ENCODE data around the gene PEF1.
A peak's percentile ranks its signal among the peaks of the same experiment; 100 is the strongest.

PEF1 gene

DNA sequence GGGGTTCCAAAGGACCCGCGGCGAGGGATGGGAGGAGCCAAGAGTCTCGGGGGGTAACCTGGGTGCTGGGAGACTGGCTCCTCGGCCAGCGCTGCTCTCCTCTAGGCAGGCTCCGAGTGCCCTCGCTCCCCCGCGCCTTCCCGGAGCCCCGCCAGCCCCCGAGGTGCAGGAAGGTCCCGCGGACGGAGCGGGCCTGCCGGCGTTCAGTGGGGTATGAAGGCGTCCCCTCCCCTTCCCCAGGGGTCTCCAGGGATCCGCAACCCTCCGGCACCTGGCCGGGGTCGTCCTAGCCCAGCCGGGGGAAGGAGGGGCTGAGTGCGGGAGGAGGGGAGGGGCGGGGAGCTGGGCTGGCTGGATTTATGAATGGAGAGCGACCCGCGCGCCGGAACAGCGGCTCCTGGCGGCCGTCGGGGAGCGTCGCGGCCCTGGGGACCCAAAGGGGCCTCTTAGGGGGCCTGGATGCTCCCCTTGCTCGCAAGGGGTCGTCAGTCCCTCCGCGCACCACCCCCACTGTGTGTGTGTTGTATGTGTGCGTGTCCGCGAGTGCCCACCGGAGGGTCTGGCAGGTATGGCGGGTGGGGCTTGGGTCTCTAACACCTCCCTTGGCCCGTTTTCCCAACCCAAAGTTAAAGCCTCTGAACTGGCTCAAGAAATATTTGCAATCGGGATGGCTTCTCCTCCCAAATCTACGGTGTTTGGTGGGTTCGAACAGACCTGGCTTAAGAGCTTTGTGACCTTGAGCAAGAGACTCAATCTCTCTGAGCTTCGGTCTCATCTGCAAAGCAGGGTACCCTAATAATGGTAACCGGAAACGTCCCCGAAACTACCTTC lies 26.5 kb downstream of the PEF1 start:
- no peaks in the 10 kb centered on the region; the same call in none of the 2 replicates for H3K27me3 ChIP-seq (replicated peaks; ENCODE audit: control insufficient read depth, insufficient read depth, low read length)
- peak; percentile 63 for DNase-seq (ENCODE audit: extremely low read depth, insufficient read length)
- TF ChIP-seq, protein P1, sequence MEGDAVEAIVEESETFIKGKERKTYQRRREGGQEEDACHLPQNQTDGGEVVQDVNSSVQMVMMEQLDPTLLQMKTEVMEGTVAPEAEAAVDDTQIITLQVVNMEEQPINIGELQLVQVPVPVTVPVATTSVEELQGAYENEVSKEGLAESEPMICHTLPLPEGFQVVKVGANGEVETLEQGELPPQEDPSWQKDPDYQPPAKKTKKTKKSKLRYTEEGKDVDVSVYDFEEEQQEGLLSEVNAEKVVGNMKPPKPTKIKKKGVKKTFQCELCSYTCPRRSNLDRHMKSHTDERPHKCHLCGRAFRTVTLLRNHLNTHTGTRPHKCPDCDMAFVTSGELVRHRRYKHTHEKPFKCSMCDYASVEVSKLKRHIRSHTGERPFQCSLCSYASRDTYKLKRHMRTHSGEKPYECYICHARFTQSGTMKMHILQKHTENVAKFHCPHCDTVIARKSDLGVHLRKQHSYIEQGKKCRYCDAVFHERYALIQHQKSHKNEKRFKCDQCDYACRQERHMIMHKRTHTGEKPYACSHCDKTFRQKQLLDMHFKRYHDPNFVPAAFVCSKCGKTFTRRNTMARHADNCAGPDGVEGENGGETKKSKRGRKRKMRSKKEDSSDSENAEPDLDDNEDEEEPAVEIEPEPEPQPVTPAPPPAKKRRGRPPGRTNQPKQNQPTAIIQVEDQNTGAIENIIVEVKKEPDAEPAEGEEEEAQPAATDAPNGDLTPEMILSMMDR (IDR thresholded peaks at IDR 0.05; ENCODE audit: insufficient read depth, low read length, poor library complexity, severe bottlenecking): peak; percentile 96
- no peaks in the 10 kb centered on the region for H3K36me3 ChIP-seq (ENCODE audit: control insufficient read depth, insufficient read depth, low read length)
- peak overlapping the region; percentile 42 for H3K4me3 ChIP-seq (replicated peaks; ENCODE audit: low read depth, low read length)

DNA sequence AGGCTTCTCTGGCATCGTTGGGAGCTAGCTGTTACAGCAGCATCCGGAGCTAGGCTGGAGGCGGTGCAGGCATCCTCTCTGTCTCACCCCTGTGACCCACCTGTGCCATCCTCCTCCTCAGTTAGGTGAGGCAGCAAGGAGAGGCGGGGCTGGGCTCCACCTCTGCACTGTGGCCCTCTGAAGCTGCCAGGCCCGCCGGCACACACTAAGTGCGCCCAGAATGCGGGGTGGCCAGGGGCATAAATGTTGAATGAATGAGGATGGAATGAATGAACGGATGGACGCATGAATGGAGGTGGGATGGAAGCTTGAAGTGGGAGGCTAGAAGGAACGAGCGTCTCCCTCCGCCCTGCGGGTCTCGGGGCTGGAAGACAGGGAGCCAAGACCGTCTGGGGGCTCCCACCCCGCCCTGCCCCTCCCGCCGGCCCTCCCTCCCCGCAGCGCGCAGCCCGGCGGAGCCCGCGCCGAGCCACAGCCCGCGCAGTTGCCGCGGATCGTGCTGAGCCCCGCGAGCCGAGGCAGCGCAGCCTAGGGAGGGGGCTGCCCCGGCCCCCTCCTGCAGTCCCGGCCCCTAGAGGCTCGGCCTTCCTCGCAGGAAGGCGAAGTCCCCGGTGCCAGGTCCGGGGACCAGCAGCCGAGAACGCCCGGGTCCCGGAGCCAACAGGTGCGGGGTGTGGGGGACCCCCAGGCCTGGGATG lies 27.3 kb downstream of the PEF1 start, which contains the start of gene HCRTR1:
HCRTR1 (plus strand) TSS at position 472 of the 698 bp plus-strand sequence. CDS start 1,504 bp downstream, outside the sequence.
- H3K36me3 ChIP-seq (ENCODE audit: control insufficient read depth, insufficient read depth, low read length): no peaks in the 10 kb centered on the region
- peak within 1 kb of the TSS; percentile 42 for H3K4me3 ChIP-seq (replicated peaks; ENCODE audit: low read depth, low read length)
- DNase-seq (ENCODE audit: extremely low read depth, insufficient read length): no peak
- no peaks in the 10 kb centered on the region; the same call in none of the 2 replicates for H3K27me3 ChIP-seq (replicated peaks; ENCODE audit: control insufficient read depth, insufficient read depth, low read length)
- TF ChIP-seq, protein P1 (IDR thresholded peaks at IDR 0.05; ENCODE audit: insufficient read depth, low read length, poor library complexity, severe bottlenecking): no peak

DNA sequence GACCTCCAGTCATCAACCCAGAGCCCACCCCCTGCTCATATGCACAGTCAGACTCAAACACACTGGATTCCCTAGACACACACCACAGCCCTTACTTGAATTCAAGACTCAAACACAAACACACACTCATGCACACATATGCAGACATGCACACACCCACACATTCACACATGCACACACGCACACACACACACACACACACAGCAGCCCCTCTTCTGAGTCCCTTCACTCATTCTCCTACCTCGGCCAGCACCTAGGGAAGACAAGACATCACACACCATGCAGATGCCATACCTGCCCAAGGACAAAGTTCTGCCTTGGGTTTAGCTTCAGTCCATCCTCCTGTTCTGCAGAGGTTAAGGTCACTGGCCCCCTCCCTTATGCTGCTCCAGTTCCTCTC lies 28.7 kb downstream of the PEF1 start:
- H3K36me3 ChIP-seq (ENCODE audit: control insufficient read depth, insufficient read depth, low read length): no peaks in the 10 kb centered on the region
- no peak overlapping the region for H3K4me3 ChIP-seq (replicated peaks; ENCODE audit: low read depth, low read length)
- no peak for DNase-seq (ENCODE audit: extremely low read depth, insufficient read length)
- TF ChIP-seq, protein P1 (IDR thresholded peaks at IDR 0.05; ENCODE audit: insufficient read depth, low read length, poor library complexity, severe bottlenecking): no peak
- no peaks in the 10 kb centered on the region; the same call in none of the 2 replicates for H3K27me3 ChIP-seq (replicated peaks; ENCODE audit: control insufficient read depth, insufficient read depth, low read length)

DNA sequence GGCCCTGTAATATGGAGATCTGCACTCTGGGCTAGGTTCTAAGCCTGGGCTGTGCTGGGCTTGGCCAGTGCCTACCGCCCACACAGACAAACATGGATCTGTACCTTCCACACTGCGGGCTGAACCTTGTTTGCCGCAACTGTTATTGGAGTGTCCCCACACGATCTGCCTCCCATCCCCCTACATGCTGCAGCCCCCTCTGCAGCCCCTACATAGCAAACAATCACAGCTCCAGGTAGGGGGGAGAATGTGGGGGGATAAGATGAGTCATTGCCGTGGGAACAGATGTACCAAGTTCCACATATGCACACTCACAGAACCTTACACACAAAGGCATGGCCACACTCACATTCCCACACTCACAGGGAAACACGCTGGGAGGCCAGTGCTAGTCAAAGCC lies 29.3 kb downstream of the PEF1 start:
- DNase-seq (ENCODE audit: extremely low read depth, insufficient read length): no peak
- no peaks in the 10 kb centered on the region for H3K36me3 ChIP-seq (ENCODE audit: control insufficient read depth, insufficient read depth, low read length)
- no peaks in the 10 kb centered on the region; the same call in none of the 2 replicates for H3K27me3 ChIP-seq (replicated peaks; ENCODE audit: control insufficient read depth, insufficient read depth, low read length)
- TF ChIP-seq, protein P1 (IDR thresholded peaks at IDR 0.05; ENCODE audit: insufficient read depth, low read length, poor library complexity, severe bottlenecking): no peak
- H3K4me3 ChIP-seq (replicated peaks; ENCODE audit: low read depth, low read length): no peak overlapping the region

DNA sequence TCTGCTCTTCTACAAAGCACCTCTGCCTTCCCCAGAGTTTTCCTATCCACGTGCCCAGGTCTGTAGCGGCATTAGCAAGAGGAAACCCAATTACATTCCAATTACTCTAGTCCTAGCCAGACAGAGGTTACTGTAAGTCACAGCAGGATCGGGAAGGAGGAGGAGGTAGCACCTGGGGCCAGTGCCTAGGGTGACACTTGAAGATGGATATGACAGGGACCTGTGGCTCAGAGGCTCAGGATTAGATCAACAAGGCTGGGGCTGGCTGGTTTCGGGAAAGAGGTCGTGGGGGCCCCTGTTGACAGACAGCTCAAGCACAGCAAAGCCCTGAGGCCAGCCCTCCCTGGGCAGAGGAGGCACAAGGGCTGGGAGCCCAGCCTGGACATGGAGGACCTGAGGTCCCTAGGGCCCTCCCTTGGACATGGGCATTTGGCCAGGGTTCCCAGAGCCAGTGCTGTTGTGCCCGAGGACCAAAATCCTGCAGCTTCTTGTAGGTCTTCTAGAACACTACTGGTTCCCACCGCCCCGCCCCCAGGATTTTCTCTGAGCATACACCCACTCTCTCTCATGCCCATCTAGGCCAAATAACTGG lies 30.2 kb downstream of the PEF1 start:
- no peak for DNase-seq (ENCODE audit: extremely low read depth, insufficient read length)
- no peaks in the 10 kb centered on the region for H3K36me3 ChIP-seq (ENCODE audit: control insufficient read depth, insufficient read depth, low read length)
- H3K27me3 ChIP-seq (replicated peaks; ENCODE audit: control insufficient read depth, insufficient read depth, low read length): no peaks in the 10 kb centered on the region; the same call in none of the 2 replicates
- no peak overlapping the region for H3K4me3 ChIP-seq (replicated peaks; ENCODE audit: low read depth, low read length)
- TF ChIP-seq, protein P1 (IDR thresholded peaks at IDR 0.05; ENCODE audit: insufficient read depth, low read length, poor library complexity, severe bottlenecking): no peak

Data from GM06990 (cell line).